ENCODE results near the gene KIF3A. TPM values are rescaled to one million over a fixed set of nuclear protein-coding genes. Genes with fewer than 3 reads are reported as not detected.

KIF3A gene
- total RNA-seq, 1 donor from 2014 or later, result 33.6 TPM

GRCh38 chr5:132756542-132756941 lies 19.2 kb upstream of the KIF3A start:
- H3K27ac Mint-ChIP-seq, result no peak overlapping the region
- no peaks in the 10 kb centered on the region for H3K4me1 Mint-ChIP-seq (ENCODE audit: low read depth)
- no peaks in the 10 kb centered on the region for H3K9me3 Mint-ChIP-seq (ENCODE audit: low read depth)
- H3K36me3 Mint-ChIP-seq (ENCODE audit: insufficient read depth), result peaks cover 9% of the 10 kb centered on the region
- no peak overlapping the region for H3K4me3 Mint-ChIP-seq (ENCODE audit: low read depth)
- no peak for DNase-seq (ENCODE audit: low spot score, unreplicated experiment)
- TF ChIP-seq CTCF (IDR thresholded peaks at IDR 0.05; ENCODE audit: unreplicated experiment), result no peak
- H3K27me3 Mint-ChIP-seq, result no peaks in the 10 kb centered on the region

GRCh38 chr5:132754947-132755346 lies 17.6 kb upstream of the KIF3A start:
- Mint-ChIP-seq H3K4me3 (ENCODE audit: low read depth) (no peak overlapping the region), H3K27ac (no peak overlapping the region), H3K27me3 (peaks cover 14% of the 10 kb centered on the region), H3K4me1 (ENCODE audit: low read depth) (no peaks in the 10 kb centered on the region), H3K36me3 (ENCODE audit: insufficient read depth) (peaks cover 5% of the 10 kb centered on the region), H3K9me3 (ENCODE audit: low read depth) (no peaks in the 10 kb centered on the region)
- DNase-seq (ENCODE audit: low spot score, unreplicated experiment), result no peak
- TF ChIP-seq CTCF (IDR thresholded peaks at IDR 0.05; ENCODE audit: unreplicated experiment), result peak; percentile 26

GRCh38 chr5:132754111-132754510 lies 16.8 kb upstream of the KIF3A start:
- Mint-ChIP-seq H3K36me3 (ENCODE audit: insufficient read depth) (peaks cover 5% of the 10 kb centered on the region), H3K4me1 (ENCODE audit: low read depth) (no peaks in the 10 kb centered on the region), H3K9me3 (ENCODE audit: low read depth) (no peaks in the 10 kb centered on the region), H3K27me3 (peaks cover 22% of the 10 kb centered on the region), H3K27ac (no peak overlapping the region), H3K4me3 (ENCODE audit: low read depth) (no peak overlapping the region)
- no peak for TF ChIP-seq CTCF (IDR thresholded peaks at IDR 0.05; ENCODE audit: unreplicated experiment)
- DNase-seq (ENCODE audit: low spot score, unreplicated experiment), result no peak

- Mint-ChIP-seq H3K27ac (peak overlapping the region; percentile 46), H3K4me3 (ENCODE audit: low read depth) (no peak overlapping the region), H3K4me1 (ENCODE audit: low read depth) (no peaks in the 10 kb centered on the region), H3K27me3 (peaks cover 30% of the 10 kb centered on the region), H3K36me3 (ENCODE audit: insufficient read depth) (peaks cover 5% of the 10 kb centered on the region), H3K9me3 (ENCODE audit: low read depth) (no peaks in the 10 kb centered on the region)
- no peak for TF ChIP-seq CTCF (IDR thresholded peaks at IDR 0.05; ENCODE audit: unreplicated experiment)
- no peak for DNase-seq (ENCODE audit: low spot score, unreplicated experiment)
Observed at GRCh38 chr5:132753135-132753987, 16.0 kb upstream of the KIF3A start.

- Mint-ChIP-seq H3K4me1 (ENCODE audit: low read depth) (no peaks in the 10 kb centered on the region), H3K9me3 (ENCODE audit: low read depth) (no peaks in the 10 kb centered on the region), H3K36me3 (ENCODE audit: insufficient read depth) (peaks cover 4% of the 10 kb centered on the region), H3K27ac (no peak overlapping the region), H3K27me3 (peaks cover 35% of the 10 kb centered on the region), H3K4me3 (ENCODE audit: low read depth) (no peak overlapping the region)
- no peak for DNase-seq (ENCODE audit: low spot score, unreplicated experiment)
- no peak for TF ChIP-seq CTCF (IDR thresholded peaks at IDR 0.05; ENCODE audit: unreplicated experiment)
Observed at GRCh38 chr5:132752581-132753125, 15.3 kb upstream of the KIF3A start.

Data from progenitor cell of endocrine pancreas (in vitro differentiated cells).